Occipital lobe (tissue), 2 donors: ENCODE results near the gene PAQR6. TPM values are rescaled to one million over a fixed set of nuclear protein-coding genes. Genes with fewer than 3 reads are reported as not detected.

Source experiments
- DNase-seq: peaks from one replicate; lab custom pipeline; 2025; lab: John Stamatoyannopoulos, UW
- total RNA-seq: library from RNA; depleted of rRNA; stranded (reverse); fragments of >200 nt; gene quantifications from one replicate; pipeline ENCODE4 v1.2.3, GENCODE V29; 2014

PAQR6 gene
- total RNA-seq, 1 donor from 2014 or later, result 8.6 TPM

DNA sequence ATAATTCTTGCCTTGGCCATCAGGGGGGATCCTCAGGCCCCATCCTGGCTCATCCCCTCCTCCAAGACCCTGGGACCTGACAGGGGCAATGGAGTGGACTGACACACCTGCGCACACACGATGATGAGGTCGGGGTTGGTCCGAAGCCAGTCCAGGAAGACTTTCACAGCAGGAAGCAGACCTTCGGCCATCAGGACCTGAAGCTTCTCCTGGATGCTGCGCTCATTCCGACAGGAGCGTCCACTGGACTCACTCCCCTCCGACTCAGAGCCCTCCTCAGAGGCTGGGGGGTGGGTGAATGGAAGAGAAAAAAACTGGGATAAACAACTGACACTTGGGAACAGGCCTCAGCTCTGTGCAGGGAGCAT lies 15.4 kb upstream of the PAQR6 start:
- no peak for DNase-seq

DNA sequence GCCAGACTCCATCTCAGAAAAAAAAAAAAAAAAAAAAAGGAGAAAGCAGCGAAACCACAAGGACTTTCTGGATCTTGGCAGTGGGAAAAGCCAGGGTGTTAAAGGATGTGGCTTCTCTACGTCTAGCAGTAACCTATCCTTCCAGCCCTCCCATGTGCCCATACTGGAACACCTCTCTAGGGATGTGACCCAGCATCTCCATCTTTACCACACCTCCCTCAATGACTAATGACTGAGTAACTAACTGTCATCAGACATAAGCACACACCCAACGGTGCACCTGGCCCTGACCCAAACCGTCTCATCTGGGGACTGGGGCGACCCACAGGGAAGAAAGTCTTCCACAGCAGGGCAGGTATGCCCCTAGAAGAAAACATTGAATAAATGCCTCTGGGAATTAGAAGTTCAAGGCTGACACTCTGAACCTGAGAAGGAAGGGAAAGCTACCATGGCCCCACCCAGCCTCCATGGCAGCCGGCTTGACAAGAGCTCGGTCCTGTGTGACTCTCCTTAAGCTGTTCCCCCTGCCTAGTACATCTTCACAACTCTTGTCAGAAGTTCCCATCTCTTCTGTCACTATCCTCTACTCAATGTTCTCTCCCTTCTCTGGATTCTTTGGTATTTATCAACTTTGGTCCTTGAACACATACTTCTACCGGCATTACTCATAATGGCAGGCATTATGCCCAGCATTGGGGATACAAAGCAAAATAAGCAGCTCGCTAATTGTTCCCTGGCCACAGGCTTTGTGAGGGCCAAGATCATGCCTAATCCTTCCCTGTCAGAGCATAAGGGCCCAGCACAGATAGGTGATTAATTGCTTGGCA lies 14.8 kb upstream of the PAQR6 start:
- no peak for DNase-seq

DNA sequence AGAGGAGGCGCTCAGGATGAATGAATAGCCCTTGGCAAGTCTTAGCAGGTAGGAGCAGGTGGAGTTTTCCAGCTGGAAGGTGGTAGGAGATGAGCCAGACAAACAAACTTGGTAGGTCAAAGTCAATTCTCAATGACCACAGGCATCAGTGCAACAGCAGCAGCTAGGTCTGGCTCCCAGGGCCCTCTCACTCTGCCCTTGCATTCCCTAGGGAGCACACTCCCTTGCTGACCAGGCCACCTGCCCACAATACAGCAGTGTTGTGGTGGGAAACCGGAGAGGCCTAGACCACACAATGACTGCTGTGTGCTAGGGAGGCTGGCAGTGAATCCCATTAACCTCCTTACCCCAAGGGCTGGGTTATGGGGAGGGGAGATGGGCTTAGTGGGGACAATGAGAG lies 13.0 kb upstream of the PAQR6 start:
- DNase-seq, result no peak

DNA sequence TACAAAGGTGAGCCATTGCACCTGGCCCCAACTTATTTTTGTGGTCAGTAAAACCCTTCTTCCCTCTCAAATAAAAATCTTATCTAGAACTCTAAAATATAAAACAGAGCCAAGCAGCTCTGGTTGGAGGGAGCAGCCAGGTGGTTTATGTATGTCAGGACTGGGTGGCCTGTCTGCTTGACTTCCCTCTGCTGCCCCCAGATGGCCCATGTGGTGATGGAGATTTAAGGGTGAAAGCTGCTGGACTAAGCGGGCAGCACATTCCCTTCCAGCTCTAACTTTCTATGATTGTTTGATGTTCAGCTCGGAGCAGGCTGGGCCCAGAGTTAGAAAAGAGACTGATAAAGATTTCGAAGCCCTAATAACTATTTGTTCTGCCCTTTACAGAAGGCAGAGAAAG lies 11.9 kb upstream of the PAQR6 start:
- DNase-seq, result no peak

DNA sequence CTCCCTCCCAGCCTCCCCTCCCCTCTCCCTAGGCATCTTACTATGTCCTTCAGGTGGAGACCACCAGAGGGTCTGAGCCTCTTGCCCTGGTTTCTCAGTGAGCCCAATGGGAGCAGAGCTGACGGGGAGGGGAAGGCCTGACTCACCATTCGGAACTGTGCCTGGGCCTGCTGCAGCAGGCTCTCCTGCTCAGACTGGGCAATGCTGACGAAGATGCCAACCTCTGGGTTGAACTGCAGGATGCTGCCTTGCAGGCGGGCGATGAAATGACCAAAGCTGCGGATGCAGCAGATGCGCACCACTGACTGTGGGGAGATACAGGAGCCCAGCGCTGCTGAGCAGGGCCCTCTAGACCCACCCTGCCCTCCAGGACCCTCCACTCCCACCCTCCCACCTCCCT lies 11.0 kb upstream of the PAQR6 start:
- DNase-seq, result no peak

DNA sequence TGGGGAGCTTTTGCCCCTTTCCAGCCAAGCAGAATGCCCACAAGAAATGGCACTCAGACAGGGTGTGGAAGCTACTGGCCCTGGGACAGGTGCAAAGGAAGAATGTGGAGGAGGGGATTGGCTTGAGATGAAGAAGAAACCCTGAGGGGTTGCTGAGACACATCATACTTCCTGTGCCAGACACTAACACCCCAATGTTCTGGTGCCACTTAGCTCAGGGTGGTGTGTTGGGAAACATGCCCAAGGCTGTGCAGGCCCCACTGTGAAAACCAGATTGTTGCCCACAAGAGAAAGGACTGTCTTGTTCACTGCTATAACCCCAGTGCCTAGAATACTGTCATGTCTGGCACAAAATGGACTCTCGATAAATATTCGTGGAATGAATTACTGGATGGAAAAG lies 9.9 kb upstream of the PAQR6 start:
- no peak for DNase-seq

DNA sequence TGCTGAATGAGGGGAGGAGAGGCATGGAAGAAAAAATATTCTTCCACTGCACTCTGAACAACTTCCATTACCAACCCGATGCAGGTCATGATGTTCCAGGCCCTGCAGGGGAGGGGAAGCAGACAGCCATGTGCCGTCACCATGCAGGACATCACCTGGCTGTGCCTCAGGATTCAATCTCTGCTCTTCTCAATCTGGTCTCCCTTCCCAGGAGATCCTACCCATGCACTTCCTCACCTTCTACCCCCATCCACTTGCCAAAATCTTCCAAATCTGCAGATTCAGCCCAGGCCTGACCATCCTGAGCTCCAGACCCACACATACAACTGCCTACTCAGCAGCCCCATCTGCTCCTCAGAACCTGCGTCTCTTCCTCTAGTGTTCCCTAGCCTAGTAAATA lies 5.8 kb upstream of the PAQR6 start:
- DNase-seq, result no peak

DNA sequence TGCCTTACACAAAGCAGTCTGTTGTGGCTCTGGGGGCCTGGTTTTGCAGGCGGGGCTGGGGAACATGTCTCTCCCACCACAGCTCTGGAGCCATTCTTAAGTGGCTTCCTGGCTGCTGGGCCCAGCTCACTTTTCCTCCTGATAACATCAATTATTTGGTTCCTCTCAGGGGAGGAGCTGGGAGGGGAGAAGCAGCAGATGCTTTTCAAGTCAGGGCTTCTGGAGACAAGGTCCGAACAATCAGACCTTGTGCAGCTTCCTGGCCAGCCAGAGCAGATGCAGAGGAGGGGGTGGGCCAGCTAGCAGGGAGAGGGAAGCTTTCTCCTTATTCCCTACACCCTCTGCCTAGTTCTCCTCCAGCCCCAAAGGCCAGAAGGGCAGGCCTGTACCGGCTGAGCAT lies 3.7 kb upstream of the PAQR6 start:
- no peak for DNase-seq

DNA sequence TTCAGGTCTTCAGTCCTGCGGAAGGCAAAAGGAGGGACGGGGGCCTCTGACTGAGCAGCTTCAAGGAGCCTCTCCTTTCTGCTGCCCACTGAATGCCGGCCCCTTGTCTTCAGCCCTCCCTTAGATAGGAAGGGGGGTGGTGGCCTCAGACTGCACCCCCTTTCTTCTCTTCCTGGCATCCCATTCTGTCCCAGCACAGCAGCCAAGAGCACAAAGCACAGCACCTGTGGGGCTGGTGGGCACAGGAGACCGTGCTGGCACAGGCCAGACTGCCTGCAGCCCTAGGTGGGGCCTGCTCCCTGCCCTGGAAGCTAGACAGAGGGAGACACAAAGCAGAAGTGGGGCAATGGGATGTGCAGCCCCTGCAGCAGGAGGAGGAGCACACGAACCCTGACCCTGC lies 1.7 kb upstream of the PAQR6 start:
- DNase-seq, result no peak

DNA sequence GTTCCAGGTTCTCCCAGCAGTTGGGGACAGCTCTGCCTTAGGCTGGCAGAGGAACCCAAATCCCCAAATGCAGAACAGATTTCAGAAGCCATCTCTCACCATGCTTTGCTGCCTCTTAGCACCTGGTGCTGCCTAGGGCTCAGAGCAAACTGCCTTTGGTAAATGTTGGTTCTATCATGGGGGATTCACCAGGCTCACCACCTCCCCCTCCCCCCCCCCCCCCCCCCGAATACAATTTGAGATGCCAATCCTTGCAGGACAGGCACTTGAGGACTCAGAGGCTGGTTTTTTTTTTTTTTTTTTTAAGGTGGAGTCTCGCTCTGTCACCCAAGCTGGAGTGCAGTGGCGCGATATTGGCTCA lies 447 bp upstream of the PAQR6 start:
- no peak for DNase-seq

DNA sequence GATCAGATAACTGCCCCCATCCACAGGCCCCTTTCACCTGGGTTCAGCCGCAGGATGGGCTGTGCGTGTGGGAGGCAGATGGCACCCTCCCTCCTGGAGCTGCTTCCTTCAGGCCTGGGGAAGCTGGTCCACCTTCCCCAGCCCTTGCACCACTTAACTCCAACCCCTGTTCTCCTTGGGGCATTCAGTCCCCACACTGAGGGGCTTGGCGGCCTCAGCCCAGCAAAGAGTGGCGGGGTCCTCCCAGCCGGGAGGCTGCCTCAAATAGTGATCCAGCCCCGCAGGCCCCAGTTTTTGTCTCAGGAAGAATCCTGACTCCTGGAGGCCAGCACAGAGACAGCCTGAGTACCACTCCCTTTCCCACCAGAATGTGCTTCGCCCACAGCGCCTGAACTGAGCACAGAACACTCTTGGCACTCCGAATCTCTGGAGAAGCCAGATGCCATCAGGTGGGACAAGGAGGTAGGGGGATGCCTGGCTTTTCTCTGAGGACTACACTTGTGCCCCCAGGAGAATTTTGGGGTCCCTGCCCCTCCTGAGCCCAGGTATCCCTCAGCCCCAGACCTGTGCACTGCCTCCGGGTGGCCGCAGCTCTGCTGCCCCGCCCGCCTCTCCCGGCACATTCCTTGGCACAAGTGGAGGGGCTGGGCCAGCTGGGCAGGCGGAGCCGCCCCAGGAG lies 936 bp downstream of the PAQR6 start:
- no peak for DNase-seq

DNA sequence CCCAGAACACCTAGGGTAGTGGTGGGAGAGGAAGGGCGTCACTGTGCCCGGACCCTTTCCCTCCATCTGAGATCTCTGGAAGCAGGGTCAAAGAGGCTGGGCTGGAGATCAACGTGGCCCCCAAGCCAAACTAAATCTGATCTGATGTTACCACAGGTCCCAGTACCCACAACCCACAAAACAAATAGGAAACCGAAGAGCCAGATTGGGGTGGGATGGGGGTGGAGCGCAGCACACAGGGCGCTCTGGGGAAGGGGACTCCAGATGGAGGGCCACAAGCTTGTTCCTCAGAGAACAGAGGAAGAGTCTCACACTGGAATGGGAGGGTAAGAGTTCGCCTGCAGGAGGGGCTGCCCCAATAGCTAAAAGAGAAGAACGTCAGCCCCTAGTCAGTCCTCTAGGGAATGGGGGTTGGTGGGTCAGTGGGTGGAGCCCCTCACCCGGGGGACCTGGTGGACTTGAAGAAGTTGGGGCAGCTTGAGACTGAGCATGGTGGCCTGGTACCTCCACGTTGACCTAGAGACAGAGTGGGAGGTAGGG lies 1.5 kb downstream of the PAQR6 start:
- DNase-seq, result no peak

DNA sequence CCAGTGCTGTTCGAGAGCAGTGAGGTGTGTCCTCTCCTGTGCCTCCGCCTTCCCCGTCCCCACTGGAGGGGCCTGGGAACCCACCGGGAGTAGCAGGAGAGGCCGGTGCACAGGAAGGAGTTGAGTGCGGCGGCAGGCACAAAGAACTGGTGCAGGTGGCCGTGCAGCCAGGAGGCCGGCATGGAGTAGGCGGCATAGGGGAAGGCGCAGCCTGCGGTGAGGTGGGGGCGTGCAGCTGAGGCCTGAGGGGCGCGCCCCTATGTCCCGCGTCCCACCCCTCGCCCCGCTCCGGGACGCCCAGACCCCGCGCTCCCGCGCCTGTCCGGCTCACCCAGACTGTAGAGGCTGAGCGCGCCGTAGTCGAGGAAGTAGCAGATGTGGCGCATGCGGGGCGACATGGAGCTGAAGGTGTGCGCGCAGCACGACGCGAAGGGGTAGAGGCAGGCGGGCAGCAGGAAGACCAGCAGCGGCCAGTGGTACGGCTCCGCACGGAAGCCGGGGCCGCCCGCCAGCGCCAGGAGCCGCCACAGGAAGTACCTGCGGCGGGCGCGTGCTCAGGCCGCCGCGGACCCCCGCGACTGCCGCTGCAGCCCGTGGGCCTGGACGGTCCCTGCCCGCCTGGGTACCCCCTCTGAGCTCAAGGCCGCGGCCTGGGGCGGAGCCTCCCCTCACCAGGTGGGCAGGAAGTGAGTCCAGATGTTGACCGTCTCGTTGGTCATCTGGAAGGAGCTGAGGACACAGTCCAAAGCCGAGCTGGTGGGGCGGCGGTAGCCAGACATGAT lies 2.2 kb downstream of the PAQR6 start:
- DNase-seq, result no peak

DNA sequence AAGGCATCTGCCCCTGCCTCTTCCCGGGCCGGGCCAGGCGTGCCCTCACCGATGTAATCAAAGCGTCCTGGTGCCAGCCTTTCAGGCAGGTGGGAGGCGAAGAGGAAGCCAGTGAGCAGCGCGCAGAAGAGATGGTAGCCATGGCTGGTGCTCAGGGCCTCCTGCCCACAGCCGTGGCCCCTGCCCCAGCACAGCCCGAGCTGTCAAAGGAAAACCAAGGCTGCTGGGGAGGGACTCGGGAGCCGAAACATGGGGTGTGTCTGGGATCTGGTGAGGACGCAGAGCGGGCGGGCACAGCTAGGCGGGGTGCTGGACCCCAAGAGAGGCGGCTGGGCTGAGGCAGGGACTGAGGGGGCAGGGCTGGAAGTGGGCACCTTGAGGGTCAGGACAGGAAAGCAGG lies 3.1 kb downstream of the PAQR6 start:
- DNase-seq, result no peak

DNA sequence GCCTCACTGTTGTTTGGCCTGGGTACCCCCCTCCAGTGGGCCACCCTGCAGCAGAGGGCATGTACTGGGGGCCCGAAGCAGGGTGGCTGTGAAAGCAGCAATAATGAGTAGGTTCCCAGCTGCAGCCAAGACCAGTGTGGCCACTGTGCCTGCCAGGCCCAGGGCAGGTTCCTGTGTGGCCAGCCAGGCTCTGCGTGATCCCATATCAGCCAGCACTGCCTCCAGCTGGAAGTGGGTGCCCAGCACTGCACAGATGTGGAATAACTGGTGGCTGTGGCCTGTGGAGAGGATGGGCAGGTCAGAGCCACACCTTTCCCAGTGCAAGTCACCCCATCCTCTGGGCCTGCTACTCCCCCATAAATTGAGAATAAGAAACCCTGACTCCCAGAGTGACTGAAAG lies 3.7 kb downstream of the PAQR6 start:
- DNase-seq, result no peak

DNA sequence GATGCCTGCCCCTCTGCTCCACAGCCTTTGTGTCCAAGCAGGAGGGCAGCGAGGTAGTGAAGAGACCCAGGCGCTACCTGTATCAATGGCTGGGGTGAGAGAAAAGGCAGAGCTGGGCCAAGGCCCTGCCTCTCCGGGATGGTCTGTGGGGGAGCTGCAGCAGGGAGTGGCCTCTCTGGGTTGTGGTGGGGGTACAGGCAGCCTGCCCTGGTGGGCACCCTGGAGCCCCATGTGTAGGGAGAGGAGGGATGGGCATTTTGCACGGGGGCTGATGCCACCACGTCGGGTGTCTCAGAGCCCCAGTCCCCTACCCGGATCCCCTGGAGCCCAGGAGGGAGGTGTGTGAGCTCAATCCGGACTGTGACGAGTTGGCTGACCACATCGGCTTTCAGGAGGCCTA lies 5.1 kb downstream of the PAQR6 start:
- no peak for DNase-seq

DNA sequence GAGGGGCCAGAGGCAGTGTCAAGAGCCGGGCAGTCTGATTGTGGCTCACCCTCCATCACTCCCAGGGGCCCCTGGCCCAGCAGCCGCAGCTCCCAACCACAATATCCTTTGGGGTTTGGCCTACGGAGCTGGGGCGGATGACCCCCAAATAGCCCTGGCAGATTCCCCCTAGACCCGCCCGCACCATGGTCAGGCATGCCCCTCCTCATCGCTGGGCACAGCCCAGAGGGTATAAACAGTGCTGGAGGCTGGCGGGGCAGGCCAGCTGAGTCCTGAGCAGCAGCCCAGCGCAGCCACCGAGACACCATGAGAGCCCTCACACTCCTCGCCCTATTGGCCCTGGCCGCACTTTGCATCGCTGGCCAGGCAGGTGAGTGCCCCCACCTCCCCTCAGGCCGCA lies 5.9 kb downstream of the PAQR6 start, which contains the start of gene BGLAP:
Gene BGLAP (plus strand): TSS at position 259 of the 400 bp plus-strand sequence. CDS start 48 bp downstream, at position 307.
- DNase-seq, result no peak

DNA sequence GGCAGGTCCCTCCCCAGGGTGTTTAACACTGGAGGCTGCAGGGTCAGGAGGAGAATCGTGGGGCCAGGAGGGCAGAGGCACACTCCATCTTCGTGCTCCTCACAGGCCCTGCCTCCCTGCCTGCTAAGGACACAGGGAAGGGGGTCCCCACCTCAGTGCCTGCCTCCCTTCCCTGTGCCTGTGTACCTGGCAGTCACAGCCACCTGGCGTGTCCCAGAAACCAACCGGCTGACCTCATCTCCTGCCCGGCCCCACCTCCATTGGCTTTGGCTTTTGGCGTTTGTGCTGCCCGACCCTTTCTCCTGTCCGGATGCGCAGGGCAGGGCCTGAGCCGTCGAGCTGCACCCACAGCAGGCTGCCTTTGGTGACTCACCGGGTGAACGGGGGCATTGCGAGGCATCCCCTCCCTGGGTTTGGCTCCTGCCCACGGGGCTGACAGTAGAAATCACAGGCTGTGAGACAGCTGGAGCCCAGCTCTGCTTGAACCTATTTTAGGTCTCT lies 6.5 kb downstream of the PAQR6 start:
- DNase-seq, result no peak

DNA sequence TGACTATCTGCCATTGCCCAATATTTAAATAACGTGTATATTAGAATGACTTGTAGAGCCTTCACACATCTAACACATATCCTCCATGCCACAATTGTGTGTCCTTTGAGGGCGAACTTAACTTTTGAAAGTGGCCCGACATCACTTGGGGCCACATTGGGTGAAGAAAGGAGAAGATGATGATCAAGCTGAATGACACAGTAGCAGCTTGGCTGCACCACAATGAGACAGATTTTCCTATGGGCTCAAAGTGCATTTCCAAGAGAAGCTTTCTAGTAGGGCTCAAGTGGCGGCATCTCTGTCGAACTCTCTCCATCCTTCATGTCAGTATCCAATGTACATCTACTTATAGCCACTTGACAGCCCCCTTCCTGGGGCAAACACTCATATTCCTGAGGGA lies 9.6 kb downstream of the PAQR6 start:
- DNase-seq, result no peak

DNA sequence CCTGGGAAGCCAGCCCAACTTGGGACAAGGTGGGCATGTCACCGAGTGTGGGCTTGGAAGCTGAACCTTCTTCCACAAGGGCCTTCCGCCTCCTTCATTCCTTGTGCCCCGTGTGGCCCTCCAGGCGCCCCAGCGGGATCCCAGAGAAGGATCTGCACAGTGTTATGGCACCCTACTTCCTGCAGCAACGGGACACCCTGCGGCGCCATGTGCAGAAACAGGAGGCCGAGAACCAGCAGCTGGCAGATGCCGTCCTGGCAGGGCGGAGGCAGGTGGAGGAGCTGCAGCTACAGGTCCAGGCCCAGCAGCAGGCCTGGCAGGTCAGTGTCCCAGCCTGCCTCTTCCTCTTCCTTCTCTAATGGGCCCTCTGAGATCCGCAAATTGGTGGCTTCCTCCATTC lies 11.7 kb downstream of the PAQR6 start:
- DNase-seq, result no peak

DNA sequence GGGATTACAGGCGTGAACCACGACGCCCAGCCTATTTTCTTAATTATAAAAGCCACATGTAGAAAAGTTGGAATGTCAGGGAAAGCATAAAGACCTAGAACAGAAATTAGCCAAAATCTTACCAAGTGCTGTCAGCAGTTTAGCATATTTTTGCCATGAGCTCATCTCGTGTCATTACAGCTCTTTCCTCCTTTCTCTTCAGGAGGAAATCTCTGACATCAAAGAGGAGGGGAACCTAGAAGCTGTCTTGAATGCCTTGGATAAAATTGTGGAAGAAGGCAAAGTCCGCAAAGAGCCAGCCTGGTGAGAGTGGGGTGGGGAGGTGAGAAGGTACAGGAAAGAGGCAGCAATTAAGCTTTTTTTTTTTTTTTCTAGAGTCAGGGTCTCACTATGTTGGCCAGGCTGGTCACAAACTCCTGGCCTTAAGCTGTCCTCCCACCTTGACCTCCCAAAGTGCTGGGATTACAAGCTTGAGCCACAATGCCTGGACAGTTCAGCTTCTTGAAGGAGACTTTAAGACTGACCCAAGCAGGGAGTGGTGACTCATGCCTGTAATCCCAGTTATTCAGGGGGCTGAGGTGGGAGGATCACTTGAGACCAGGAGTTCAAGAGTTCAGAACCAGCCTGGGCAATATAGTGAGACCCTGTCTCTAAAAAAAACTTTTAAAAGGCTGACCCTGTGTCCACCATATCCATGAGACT lies 14.3 kb downstream of the PAQR6 start:
- no peak for DNase-seq
